Measurements from ENCODE around the gene PINK1. TPM values are rescaled to one million over a fixed set of nuclear protein-coding genes. Genes with fewer than 3 reads are reported as not detected.
A peak's percentile ranks its signal among the peaks of the same experiment; 100 is the strongest.

The PINK1 gene
- total and polyA plus RNA-seq, 2 of the 13 experiments (the other 11 are each of a cell fraction or from before 2014, with no cell fraction given): 15.3 to 16.1 TPM

GRCh38 chr1:20696397-20697333 lies 63.4 kb downstream of the PINK1 start (continued):
- no peak for TF ChIP-seq AKNA (CRISPR knock-in tag; IDR thresholded peaks at IDR 0.05; ENCODE audit: borderline replicate concordance)
- TF ChIP-seq AHDC1 (CRISPR knock-in tag; IDR thresholded peaks at IDR 0.05; ENCODE audit: borderline replicate concordance): no peak
- TF ChIP-seq RBM39 (IDR thresholded peaks at IDR 0.05; ENCODE audit: low read depth, low read length, poor library complexity, severe bottlenecking): peak; percentile 73
- no peak for TF ChIP-seq ZNF280B (CRISPR knock-in tag; IDR thresholded peaks at IDR 0.05; ENCODE audit: borderline replicate concordance)
- TF ChIP-seq ZNF609 (CRISPR knock-in tag; IDR thresholded peaks at IDR 0.05; ENCODE audit: borderline replicate concordance): no peak
- no peak for TF ChIP-seq ZNF619 (CRISPR knock-in tag; IDR thresholded peaks at IDR 0.05)
- TF ChIP-seq ZNF333 (CRISPR knock-in tag; IDR thresholded peaks at IDR 0.05; ENCODE audit: borderline replicate concordance): no peak

Measured in HepG2 (cell line).